ENCODE data around the gene SPATA3.

SPATA3 gene

GRCh38 chr2:230974096-230974913 lies 21.6 kb upstream of the SPATA3 start:
- H3K4me3 ChIP-seq (ENCODE audit: low read depth, low read length): no peak overlapping the region
- ChIA-PET POLR2A (no interaction called here), CTCF (interaction anchor here (1.2 to 5.5 kb wide), 4 partner anchors 12 to 73 kb away, joined by 3 to 34 read pairs (median 6); no protein-coding TSS in a partner anchor)
- DNase-seq (ENCODE audit: low read depth, low spot score): peak; percentile 12
- TF ChIP-seq CTCF (IDR thresholded peaks at IDR 0.05; ENCODE audit: insufficient read depth, low read length, missing control alignments): no peak

DNA sequence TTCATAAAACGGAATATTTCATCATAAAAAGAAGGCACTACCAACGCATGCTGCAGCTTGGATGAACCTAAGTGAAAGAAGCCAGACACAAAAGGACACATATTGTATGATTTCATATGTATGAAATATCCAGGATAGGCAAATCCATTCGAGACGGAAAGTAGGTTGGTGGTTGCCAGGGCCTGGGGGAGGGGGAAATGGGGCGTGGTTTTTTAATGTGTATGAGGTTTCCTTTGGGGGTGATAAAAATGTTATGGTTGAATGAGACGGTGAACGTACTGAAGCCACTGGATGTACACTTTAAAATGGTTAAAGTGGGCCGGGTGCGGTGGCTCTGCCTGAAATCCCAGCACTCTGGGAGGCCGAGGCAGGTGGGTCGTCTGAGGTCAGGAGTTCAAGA lies 20.0 kb upstream of the SPATA3 start:
- ChIA-PET POLR2A (no interaction called here), CTCF (interaction anchor here (0.7 to 5.5 kb wide), 3 partner anchors 11 to 73 kb away, joined by 3 to 34 read pairs (median 3); no protein-coding TSS in a partner anchor)
- no peak overlapping the region for H3K4me3 ChIP-seq (ENCODE audit: low read depth, low read length)
- TF ChIP-seq CTCF (IDR thresholded peaks at IDR 0.05; ENCODE audit: insufficient read depth, low read length, missing control alignments): no peak
- no peak for DNase-seq (ENCODE audit: low read depth, low spot score)

DNA sequence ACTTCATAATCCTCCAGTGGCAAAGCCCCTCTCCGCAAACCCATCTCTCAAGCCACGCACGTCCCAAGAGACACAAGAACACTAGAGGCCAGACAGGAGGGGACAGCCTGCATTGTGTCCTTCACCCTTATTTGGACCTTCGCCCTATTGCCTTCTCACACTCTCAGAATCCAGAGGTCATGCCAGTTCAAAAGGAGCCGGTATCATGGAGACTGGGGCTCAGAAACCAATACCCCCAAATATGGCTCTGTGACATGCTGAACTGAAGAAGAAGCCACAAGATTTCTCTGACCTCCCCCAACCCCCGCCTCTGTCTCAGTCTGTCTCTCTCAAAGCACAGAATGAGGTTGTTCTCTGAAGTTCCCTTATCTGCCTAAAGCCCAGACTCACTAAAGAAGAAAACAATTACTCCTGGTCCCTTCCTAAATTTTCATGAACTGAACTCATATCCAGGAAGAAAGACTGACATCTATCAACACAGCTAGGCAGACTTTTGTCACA lies 19.2 kb upstream of the SPATA3 start:
- H3K4me3 ChIP-seq (ENCODE audit: low read depth, low read length): no peak overlapping the region
- POLR2A ChIA-PET: no interaction called here
- no peak for DNase-seq (ENCODE audit: low read depth, low spot score)
- CTCF ChIA-PET: interaction anchor here (5.5 kb wide), 1 partner anchor 10 kb away, joined by 34 read pairs; no protein-coding TSS in a partner anchor
- TF ChIP-seq CTCF (IDR thresholded peaks at IDR 0.05; ENCODE audit: insufficient read depth, low read length, missing control alignments): no peak

- CTCF ChIA-PET: interaction anchor here (13.5 kb wide), 1 partner anchor 78 kb away, joined by 330 read pairs; no protein-coding TSS in a partner anchor
- no peak for TF ChIP-seq CTCF (IDR thresholded peaks at IDR 0.05; ENCODE audit: insufficient read depth, low read length, missing control alignments)
- POLR2A ChIA-PET: no interaction called here
- no peak for DNase-seq (ENCODE audit: low read depth, low spot score)
- no peak overlapping the region for H3K4me3 ChIP-seq (ENCODE audit: low read depth, low read length)
Observed at GRCh38 chr2:230980468-230980867, 15.5 kb upstream of the SPATA3 start.

DNA sequence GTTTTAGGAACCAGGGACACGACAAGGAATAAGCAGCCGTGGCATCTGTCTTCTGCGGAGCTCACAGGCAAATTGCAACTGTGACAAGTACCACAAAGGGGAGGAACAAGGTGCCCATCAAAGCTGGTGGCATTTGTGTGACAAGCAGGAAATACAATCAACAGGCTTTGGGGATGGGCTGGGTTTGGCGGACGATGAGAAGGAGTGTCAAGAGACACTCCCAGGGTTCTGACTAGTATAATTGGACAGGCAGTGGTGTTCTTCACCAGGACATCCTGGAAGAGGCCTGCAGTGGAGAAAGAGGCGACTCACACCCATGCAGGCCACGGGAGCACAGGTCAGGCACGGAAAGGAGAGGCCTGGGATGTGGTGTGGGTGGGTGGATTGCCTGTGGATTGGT lies 14.2 kb upstream of the SPATA3 start:
- no peak for DNase-seq (ENCODE audit: low read depth, low spot score)
- ChIA-PET POLR2A (no interaction called here), CTCF (interaction anchor here (2.1 to 13.5 kb wide), 3 partner anchors 79 to 160 kb away, joined by 8 to 330 read pairs (median 141); no protein-coding TSS in a partner anchor)
- TF ChIP-seq CTCF (IDR thresholded peaks at IDR 0.05; ENCODE audit: insufficient read depth, low read length, missing control alignments): no peak
- no peak overlapping the region for H3K4me3 ChIP-seq (ENCODE audit: low read depth, low read length)

DNA sequence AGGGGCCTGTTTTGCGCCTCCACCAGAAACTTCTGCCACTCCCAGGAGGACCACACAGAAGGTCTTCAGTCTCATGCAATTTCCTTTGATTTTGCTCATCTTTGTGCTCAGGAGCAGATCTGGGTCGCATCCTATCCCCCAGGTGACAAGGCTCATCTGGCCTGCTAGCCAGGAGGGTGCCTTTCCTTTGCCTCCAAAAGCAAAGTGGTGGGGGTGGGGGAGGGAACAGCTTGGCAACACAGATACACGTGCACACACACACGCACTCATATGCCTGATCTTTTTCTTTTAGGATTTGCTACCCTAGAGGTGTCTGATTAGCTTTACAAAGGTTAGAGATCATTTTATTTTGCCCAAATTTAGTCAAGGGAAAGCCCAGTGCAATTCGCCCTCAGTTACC lies 13.8 kb upstream of the SPATA3 start:
- POLR2A ChIA-PET: no interaction called here
- no peak for DNase-seq (ENCODE audit: low read depth, low spot score)
- H3K4me3 ChIP-seq (ENCODE audit: low read depth, low read length): no peak overlapping the region
- no peak for TF ChIP-seq CTCF (IDR thresholded peaks at IDR 0.05; ENCODE audit: insufficient read depth, low read length, missing control alignments)
- CTCF ChIA-PET: interaction anchor here (1.5 to 13.5 kb wide), 4 partner anchors 12 to 160 kb away, joined by 4 to 330 read pairs (median 74); no protein-coding TSS in a partner anchor
